GM03348 (cell line): ENCODE results near the gene OR52B2.
"Not testable (repeated sequence)": the region's sequence is repeated elsewhere in the genome, so short reads cannot be mapped to it uniquely, and the experiment has no call there.

ENCODE experiments used
- DNase-seq: peaks from one replicate; pipeline ENCODE4 v3.0.0; 2012; ENCODE audit warnings: low spot score

Gene OR52B2

DNA sequence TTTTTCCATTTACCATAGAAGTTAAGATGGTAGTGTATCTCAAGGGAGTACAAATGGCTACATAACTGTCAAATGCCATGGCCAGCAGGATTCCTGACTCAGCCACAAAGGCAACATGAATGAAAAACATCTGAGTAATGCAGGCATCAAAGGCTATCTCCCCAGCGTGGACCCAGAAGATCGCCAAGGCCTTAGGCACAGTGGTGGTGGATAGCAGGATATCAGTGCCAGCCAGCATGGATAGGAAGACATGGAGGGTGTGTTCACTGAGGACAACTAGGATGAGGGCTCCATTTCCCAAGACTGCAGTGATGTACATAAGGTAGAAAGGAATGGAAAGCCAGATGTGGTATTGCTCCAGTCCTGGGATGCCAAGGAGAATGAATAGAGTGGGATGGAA lies 18.0 kb downstream of the OR52B2 start:
- DNase-seq: no peak

DNA sequence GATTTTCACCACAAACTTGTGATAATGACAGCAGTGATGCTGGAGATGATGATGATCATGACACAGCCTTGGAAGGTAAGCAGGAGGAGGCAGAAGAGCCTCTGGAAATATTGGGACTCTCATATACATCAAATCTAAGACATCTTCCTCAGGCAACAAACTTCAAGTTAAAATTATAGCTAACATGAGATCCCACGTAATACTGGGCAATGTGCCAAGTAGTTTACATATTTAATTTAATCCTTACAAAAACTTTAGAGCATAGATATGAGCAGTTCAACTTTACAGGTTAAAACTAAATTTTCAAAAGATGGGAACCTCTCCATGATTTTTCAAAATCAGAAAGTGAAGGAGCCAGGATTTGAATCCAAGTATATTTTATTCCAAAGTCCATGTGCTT lies 19.0 kb downstream of the OR52B2 start:
- DNase-seq: no peak

DNA sequence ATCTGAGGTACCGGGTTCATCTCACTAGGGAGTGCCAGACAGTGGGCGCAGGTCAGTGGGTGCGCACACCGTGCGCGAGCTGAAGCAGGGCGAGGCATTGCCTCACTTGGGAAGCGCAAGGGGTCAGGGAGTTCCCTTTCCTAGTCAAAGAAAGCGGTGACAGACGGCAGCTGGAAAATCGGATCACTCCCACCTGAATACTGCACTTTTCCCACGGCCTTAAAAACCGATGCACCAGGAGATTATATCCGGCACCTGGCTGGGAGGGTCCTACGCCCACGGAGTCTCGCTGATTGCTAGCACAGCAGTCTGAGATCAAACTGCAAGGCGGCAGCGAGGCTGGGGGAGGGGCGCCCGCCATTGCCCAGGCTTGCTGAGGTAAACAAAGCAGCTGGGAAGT lies 26.4 kb downstream of the OR52B2 start:
- DNase-seq: not testable (repeated sequence)

DNA sequence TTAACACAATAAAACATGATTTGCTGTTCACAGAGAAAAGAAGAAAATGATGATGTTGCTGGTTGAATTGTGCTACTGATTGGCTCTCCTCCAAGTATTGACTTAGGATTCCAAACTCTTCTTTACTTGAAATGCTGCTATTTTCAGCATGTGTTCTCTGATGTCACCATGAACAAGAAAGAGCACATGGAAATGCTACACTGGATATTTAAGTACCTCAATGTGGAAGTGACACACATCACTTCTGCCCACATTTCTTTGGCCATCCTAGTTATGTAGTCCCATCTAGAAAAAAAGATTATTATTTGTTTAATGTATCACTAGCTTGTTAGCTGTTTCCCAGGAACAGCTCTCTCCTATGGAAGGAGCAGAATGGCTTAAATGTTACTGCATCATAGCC lies 27.2 kb downstream of the OR52B2 start:
- DNase-seq: no peak

DNA sequence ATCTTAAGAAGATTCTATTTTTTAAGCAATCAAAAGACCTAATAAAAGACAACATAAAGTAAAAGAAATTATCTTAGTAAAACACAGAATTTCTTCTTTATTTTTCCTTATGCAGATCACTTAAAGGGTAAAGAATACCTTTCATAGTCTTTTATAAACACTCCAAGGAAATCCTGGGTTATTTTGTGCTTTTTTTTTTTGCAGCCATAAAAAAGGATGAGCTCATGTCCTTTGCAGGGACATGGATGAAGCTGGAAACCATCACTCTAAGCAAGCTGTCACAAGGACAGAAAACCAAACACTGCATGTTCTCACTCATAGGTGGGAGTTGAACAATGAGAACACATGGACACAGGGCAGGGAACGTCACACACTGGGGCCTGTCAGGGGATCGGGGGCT lies 34.2 kb downstream of the OR52B2 start:
- DNase-seq: not testable (repeated sequence)

DNA sequence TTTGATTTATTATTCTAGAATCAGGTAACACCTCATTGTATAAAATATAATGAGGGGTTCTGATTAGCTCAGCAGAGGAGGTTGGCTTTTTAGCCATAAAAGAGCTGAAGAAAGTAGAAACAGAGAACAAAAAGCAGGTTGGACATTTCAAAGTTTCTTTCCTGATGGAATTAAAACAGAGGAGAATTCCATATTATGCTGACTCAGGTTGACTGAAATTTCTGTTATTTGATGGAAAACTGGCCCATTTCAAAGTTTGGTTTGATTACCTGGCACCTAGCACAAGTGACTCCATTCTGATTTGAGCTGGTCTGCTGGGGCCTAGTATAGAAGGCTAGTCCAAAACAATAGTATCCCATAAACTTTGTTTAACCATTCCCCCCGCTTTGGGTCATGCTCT lies 37.7 kb downstream of the OR52B2 start:
- DNase-seq: no peak

DNA sequence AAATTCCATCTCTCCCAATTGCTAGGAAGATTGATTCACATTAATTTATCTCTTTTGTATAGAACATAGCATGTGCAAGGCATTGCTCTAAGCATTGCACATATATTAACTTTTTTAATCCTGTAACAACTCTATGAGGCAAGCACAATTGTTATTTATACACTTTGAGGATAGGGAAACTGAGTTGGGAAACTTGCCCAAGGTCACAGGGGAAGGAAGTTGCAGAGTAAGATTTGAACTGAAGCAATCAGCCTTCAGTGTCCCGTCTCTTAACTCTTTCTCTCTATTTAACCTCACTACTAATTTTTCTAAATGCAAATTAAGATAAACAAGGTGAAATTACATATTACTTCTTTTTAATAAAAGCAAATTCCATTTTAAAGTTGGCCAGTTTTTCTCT lies 40.5 kb downstream of the OR52B2 start:
- no peak for DNase-seq

DNA sequence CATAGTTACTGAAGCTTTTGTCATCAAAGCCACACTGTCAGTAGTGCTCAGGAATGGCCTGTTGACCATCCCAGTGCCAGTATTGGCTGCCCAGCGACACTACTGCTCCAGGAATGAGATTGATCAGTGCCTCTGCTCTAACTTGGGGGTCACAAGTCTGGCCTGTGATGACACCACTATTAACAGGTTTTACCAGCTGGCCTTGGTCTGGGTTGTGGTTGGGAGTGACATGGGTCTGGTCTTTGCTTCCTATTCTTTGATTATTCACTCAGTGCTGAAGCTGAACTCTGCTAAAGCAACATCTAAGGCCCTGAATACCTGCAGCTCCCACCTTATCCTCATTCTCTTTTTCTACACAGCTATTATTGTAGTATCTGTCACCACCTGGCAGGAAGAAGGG lies 41.1 kb downstream of the OR52B2 start:
- DNase-seq: no peak

DNA sequence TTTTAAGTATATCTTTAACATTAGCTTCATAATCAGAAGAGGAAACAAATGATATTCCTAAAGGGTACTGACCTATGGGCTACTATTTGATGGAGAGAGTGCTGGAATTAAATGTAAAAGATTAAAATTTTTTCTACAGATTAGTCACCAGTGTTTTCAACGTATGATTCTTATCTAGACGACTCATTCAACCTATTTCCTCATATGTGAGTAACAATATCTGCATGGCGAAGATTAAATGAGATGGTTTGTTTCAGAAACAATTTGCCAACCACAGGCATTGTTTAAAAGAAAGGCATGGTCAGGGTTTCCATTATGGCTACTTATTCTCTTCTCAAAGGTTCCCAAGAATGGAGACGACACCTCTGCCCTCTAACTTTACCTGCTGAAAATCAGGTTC lies 42.2 kb downstream of the OR52B2 start:
- no peak for DNase-seq

DNA sequence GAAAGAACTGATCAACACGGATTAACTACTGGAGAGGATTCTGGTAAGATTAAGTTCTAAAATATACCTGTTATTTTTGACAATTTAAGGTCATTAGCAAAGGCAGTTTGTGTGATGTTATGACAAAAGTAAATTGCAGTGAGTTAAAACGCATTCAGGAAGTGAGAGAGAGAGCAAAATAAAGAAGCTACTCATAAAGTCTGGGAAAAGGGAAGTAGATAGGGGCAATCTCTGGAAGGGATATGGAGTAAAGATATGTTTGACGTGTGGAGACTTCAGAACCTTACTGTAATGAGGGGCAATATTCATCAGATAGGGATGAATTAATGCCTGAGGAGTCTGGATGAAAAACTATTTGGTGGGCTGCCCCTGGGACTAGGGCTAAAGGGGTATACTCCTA lies 45.9 kb downstream of the OR52B2 start:
- no peak for DNase-seq
